Lung (tissue), 12 donors: ENCODE results near the gene EXOC6B. TPM values are rescaled to one million over a fixed set of nuclear protein-coding genes. Genes with fewer than 3 reads are reported as not detected.
"Not testable (repeated sequence)": the region's sequence is repeated elsewhere in the genome, so short reads cannot be mapped to it uniquely, and the experiment has no call there.

ENCODE experiments used
- ATAC-seq: fragments of 200-7000 bp; cut with Tn5 transposase; one replicate; pipeline ENCODE4 v1.9.1; 2020; ENCODE audit warnings: moderate number of reproducible peaks; ENCODE audit not compliant: insufficient read depth, low FRiP score
- DNase-seq, 3 donors: peaks; one replicate each; pipeline ENCODE4 v3.0.0-alpha.2; 2013 to 2017
- H3K27ac ChIP-seq, 2 donors: one replicate each; pipeline ENCODE4 v1.5.1; 2013; ENCODE audit warnings: mild to moderate bottlenecking in 2 of 2, moderate library complexity in 2 of 2, control low read depth in 1 of 2, inconsistent platforms in 1 of 2, low read depth in 1 of 2, low read length in 1 of 2
- H3K27me3 ChIP-seq, 3 donors: one replicate each; pipeline ENCODE4 v1.5.1; 2013; ENCODE audit warnings: low read length in 2 of 3; ENCODE audit not compliant: control insufficient read depth in 3 of 3, insufficient read depth in 3 of 3
- H3K36me3 ChIP-seq, 4 donors: one replicate each; pipeline ENCODE4 v1.5.1; 2013; ENCODE audit warnings: low read length in 4 of 4, mild to moderate bottlenecking in 1 of 4, moderate library complexity in 1 of 4; ENCODE audit not compliant: control insufficient read depth in 4 of 4, insufficient read depth in 4 of 4
- H3K4me1 ChIP-seq, 5 donors: one replicate each; pipeline ENCODE4 v1.5.1; 2013; ENCODE audit warnings: low read length in 5 of 5, mild to moderate bottlenecking in 2 of 5, moderate library complexity in 1 of 5; ENCODE audit not compliant: control insufficient read depth in 5 of 5, insufficient read depth in 5 of 5
- H3K4me3 ChIP-seq: one replicate; pipeline ENCODE4 v1.5.1; 2013; ENCODE audit warnings: mild to moderate bottlenecking, control low read depth, moderate library complexity
- H3K9ac ChIP-seq, 2 donors: one replicate each; pipeline ENCODE4 v1.5.1; 2013; ENCODE audit warnings: low read length in 2 of 2, control low read depth in 1 of 2; ENCODE audit not compliant: insufficient read depth in 1 of 2
- H3K9me3 ChIP-seq, 4 donors: one replicate each; pipeline ENCODE4 v1.5.1; 2013; ENCODE audit warnings: low read length in 3 of 4, mild to moderate bottlenecking in 1 of 4, moderate library complexity in 1 of 4; ENCODE audit not compliant: control insufficient read depth in 4 of 4, insufficient read depth in 3 of 4
- WGBS, 2 donors: extraction: QIAGEN DNeasy Blood & Tissue Kit; methylation state at CpG; one replicate each; pipeline ENCODE4 v1.1.7; 2013; 5-methylcytosine and 5-hydroxymethylcytosine counted together
- polyA plus RNA-seq, 2 donors: library from polyadenylated mRNA; stranded (reverse); fragments of 200-250 nt; gene quantifications; one replicate each; pipeline ENCODE4 v1.2.1, GENCODE V29; 2013
- total RNA-seq, 2 donors: library from RNA; depleted of rRNA in 1 of 2; stranded (reverse); fragments of >200 nt in 1 of 2; gene quantifications; one replicate each; pipeline ENCODE4 v1.2.1, GENCODE V29; 2014 to 2021
- TF ChIP-seq, protein P1 (sequence below): IDR thresholded peaks from 2 replicates; pipeline ENCODE4 v1.5.1; 2012; ENCODE audit warnings: mild to moderate bottlenecking; ENCODE audit errors: control extremely low read depth, extremely low read depth
- donor health status: control.
- donor health status: control.
- donor health status: Bipolar disorder and iron deficiency.
- donor health status: healthy.
- donor health status: DM: yes; HTN: yes; CAD: no.

Gene EXOC6B
- total and polyA plus RNA-seq, 4 donors: 3.3 to 46.0 (median 12.7) TPM

DNA sequence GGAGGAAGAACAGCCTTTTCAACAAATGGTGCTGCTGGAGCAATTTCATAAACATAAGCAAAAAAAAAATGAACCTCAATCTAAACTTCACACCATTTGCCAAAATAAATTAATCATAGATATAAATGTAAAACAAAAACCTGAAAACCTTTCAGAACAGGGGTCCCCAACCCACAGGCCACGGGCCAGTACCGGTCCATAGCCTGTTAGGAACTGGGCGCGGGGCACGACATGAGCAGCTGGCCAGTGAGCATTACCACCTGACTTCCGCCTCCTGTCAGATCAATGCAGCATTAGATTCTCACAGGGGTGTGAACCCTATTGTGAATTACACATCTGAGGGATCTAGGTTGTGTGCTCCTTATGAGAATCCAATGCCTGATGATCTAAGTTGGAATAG is 176.0 kb downstream of the EXOC6B start:
- Histone ChIP-seq H3K9ac (no peak overlapping the region), H3K27ac (no peak overlapping the region), H3K4me1 (no peaks in the 10 kb centered on the region), H3K36me3 (peaks cover 0 to 1% (median 0%) of the 10 kb centered on the region in 4 donors), H3K9me3 (no peaks in the 10 kb centered on the region), H3K27me3 (no peaks in the 10 kb centered on the region), H3K4me3 (no peak overlapping the region)
- TF ChIP-seq, protein P1, sequence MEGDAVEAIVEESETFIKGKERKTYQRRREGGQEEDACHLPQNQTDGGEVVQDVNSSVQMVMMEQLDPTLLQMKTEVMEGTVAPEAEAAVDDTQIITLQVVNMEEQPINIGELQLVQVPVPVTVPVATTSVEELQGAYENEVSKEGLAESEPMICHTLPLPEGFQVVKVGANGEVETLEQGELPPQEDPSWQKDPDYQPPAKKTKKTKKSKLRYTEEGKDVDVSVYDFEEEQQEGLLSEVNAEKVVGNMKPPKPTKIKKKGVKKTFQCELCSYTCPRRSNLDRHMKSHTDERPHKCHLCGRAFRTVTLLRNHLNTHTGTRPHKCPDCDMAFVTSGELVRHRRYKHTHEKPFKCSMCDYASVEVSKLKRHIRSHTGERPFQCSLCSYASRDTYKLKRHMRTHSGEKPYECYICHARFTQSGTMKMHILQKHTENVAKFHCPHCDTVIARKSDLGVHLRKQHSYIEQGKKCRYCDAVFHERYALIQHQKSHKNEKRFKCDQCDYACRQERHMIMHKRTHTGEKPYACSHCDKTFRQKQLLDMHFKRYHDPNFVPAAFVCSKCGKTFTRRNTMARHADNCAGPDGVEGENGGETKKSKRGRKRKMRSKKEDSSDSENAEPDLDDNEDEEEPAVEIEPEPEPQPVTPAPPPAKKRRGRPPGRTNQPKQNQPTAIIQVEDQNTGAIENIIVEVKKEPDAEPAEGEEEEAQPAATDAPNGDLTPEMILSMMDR: no peak
- WGBS, 2 donors: 97 to 98% methylated on average over 6 of the region's 6 CpGs
- DNase-seq (no peak), ATAC-seq (no peak)

GRCh38 chr2:72641221-72641620 is 184.6 kb downstream of the EXOC6B start:
- H3K4me3 ChIP-seq, H3K9ac ChIP-seq, H3K27ac ChIP-seq, DNase-seq, H3K9me3 ChIP-seq, H3K4me1 ChIP-seq, ATAC-seq, H3K27me3 ChIP-seq, H3K36me3 ChIP-seq: not testable (repeated sequence)
- WGBS, 2 donors: 98% methylated on average over 8 of the region's 8 CpGs

GRCh38 chr2:72638600-72639211 is 187.1 kb downstream of the EXOC6B start:
- DNase-seq (no peak), ATAC-seq (no peak)
- H3K27me3 ChIP-seq: no peaks in the 10 kb centered on the region
- TF ChIP-seq, protein P1: no peak
- H3K9ac ChIP-seq: no peak overlapping the region
- WGBS, 2 donors: 86 to 91% methylated on average over 6 of the region's 6 CpGs
- no peak overlapping the region for H3K4me3 ChIP-seq
- no peak overlapping the region for H3K27ac ChIP-seq
- H3K4me1 ChIP-seq: peaks cover 0 to 3% (median 0%) of the 10 kb centered on the region in 5 donors
- no peaks in the 10 kb centered on the region for H3K36me3 ChIP-seq
- H3K9me3 ChIP-seq: peaks cover 0 to 6% (median 0%) of the 10 kb centered on the region in 4 donors

- peaks cover 0 to 2% (median 0%) of the 10 kb centered on the region in 4 donors for H3K9me3 ChIP-seq
- no peaks in the 10 kb centered on the region for H3K27me3 ChIP-seq
- DNase-seq (no peak), ATAC-seq (no peak)
- H3K4me1 ChIP-seq: peaks cover 0 to 3% (median 0%) of the 10 kb centered on the region in 5 donors
- no peak overlapping the region for H3K27ac ChIP-seq
- H3K36me3 ChIP-seq: peaks cover 0 to 1% (median 0%) of the 10 kb centered on the region in 4 donors
- no peak overlapping the region for H3K4me3 ChIP-seq
- TF ChIP-seq, protein P1: no peak
- WGBS, 2 donors: 52 to 69% methylated on average over 3 of the region's 3 CpGs
- no peak overlapping the region for H3K9ac ChIP-seq
These were observed 189.6 kb downstream of the EXOC6B start for GRCh38 chr2:72636210-72636609.
